Measurements from ENCODE around the gene COL27A1.

GRCh38 chr9:114284316-114285060, 129.2 kb downstream of the COL27A1 start:
- TF ChIP-seq NANOG (IDR thresholded peaks at IDR 0.05; ENCODE audit: borderline replicate concordance) (no peak), CTCF (conservative IDR thresholded peaks at IDR 0.05; ENCODE audit: low read depth in 2 of 2) (no peak), JUNB (IDR thresholded peaks at IDR 0.05; ENCODE audit: unreplicated experiment) (no peak), POLR2AphosphoS5 (IDR thresholded peaks at IDR 0.05; ENCODE audit: low read depth) (no peak), EZH2 (IDR thresholded peaks at IDR 0.05; ENCODE audit: low read depth, unreplicated experiment) (no peak), REST (IDR thresholded peaks at IDR 0.05; ENCODE audit: unreplicated experiment) (no peak), ETS1 (IDR thresholded peaks at IDR 0.05) (no peak)

All from GM23338 (cell line).